K562 treated with DMSO at 1 percent for 48 hours (cell line): ENCODE data around the gene LIMD2. TPM values are rescaled to one million over a fixed set of nuclear protein-coding genes. Genes with fewer than 3 reads are reported as not detected.

Source experiments
- total RNA-seq: library from RNA; unstranded; fragments of 300-600 nt; gene quantifications from 2 replicates; pipeline ENCODE4 v1.2.3, GENCODE V29; 2022; ENCODE audit warnings: low replicate concordance; ENCODE audit errors: extremely low read depth

Gene LIMD2
- not detected in 2 replicates for total RNA-seq

DNA sequence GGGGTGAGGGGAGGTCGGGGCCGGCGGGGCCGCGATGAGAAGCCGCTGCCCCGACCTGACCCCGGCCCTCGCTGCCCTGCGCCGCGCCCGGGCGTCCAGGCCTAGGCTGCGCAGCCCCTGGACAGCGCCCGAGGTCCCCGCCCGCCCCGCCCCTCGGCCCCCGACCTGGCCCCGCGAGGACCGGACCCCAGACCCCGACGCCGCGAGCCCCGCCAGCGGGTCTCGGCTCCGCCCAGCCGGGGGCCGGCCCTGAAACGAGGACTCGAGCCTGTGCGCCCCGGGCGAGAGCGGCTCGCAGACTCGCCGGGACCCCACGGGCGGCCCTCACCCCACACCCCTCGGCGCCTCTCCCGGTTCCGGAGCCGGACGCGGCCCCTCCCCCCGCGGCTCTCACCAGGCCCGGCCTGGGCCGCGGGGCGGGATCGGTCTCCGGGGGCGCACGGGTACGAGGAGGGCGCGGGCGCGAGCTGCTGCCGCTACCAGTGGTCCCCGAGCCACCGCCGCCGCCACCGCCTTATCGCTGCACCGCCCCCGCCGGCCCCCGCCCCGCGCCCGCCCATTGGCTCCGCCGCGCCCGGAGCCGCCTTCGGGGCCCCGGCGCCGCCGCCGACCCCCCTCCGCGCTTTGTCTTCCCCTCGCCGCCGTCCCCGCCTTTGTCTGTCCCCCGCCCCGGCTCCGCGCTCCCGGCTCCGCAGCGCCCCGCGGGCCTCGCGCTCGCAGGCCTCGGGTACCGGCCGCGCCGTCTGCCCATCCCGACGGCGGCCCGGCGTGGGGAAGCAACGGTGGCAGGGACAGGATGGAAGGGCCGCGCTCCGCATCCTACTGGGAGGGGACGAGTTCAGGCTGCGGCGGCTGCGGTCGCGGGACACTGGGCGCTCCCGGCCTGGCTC is at the start of gene LIMD2:
Gene LIMD2, minus strand, starts transcription at position 488 of the 890 bp plus-strand sequence. CDS start 827 bp downstream, outside the sequence.

DNA sequence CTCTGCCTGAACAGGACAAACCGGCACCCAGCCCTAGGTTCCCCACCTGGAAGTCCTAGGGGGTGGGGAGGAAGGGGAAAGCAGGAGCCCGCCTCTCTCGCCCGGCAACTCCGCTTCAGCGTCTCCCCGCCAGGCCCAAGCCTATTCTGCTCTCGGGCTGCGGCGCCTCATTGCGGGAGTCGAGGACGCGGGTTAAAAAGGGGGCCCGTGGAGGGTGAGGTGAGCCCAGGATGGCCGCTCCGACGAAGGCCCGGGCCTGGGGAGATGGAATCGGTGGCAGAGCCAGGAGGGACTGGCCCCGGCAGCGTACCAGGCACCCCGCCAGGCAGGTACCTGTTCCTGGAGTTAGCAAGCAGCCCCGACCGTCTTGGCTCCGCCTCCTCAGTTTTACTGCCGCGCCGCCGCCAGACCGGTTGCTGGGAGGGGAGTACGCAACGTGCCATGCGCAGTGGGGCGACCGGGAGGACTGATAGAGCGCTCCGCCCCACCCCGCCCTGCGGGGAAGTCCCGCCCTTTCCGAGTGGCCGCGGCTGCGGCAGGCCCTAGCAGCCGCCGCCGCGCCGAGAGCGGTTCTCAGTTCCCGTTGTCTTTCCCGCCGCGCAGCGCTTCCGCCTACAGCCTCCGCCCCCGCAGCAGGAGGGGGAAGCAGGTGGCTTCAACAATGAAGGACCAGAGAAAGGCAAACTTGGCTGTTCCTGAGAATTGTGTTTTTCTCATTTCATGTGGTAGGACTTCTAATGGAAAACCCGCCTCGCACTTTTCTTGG is 41.7 kb upstream of the LIMD2 start, which contains the start of gene STRADA:
Gene STRADA, minus strand, starts transcription at position 392 of the 766 bp plus-strand sequence. CDS start 13,430 bp downstream, outside the sequence.

Other genes starting within 250 kb of the LIMD2 start
- not detected in 2 replicates for gene ACE, start 223.1 kb downstream of the LIMD2 start, total RNA-seq
- not detected in 2 replicates for gene KCNH6, start 176.8 kb downstream of the LIMD2 start, total RNA-seq
- not detected in 2 replicates for gene DCAF7, start 149.6 kb downstream of the LIMD2 start, total RNA-seq
- not detected in 2 replicates for gene TACO1, start 99.2 kb downstream of the LIMD2 start, total RNA-seq
- not detected in 2 replicates for gene MAP3K3, start 77.7 kb downstream of the LIMD2 start, total RNA-seq
- gene STRADA, start 41.7 kb upstream of the LIMD2 start, total RNA-seq, result not detected in 2 replicates
- not detected in 2 replicates for gene CCDC47, start 73.5 kb upstream of the LIMD2 start, total RNA-seq
- gene DDX42, start 74.0 kb upstream of the LIMD2 start, total RNA-seq, result not detected in 2 replicates
- 726 TPM in 1 of 2 replicates, not detected in the other for gene PSMC5, start 127.3 kb upstream of the LIMD2 start, total RNA-seq
- not detected in 2 replicates for gene FTSJ3, start 127.5 kb upstream of the LIMD2 start, total RNA-seq
- not detected in 2 replicates for gene SMARCD2, start 142.6 kb upstream of the LIMD2 start, total RNA-seq
- gene CSH2, start 173.6 kb upstream of the LIMD2 start, total RNA-seq, result not detected in 2 replicates
- not detected in 2 replicates for gene GH2, start 181.8 kb upstream of the LIMD2 start, total RNA-seq
- not detected in 2 replicates for gene CSH1, start 196.4 kb upstream of the LIMD2 start, total RNA-seq
- not detected in 2 replicates for gene CSHL1, start 211.1 kb upstream of the LIMD2 start, total RNA-seq
- gene GH1, start 218.7 kb upstream of the LIMD2 start, total RNA-seq, result not detected in 2 replicates
- gene CD79B, start 232.2 kb upstream of the LIMD2 start, total RNA-seq, result not detected in 2 replicates